HL-60/S4 treated with phorbol 12-myristate 13-acetate at 8.2 ng/mL for 4 days and 3 days (cell line): ENCODE data around the gene JSRP1.

Experiments used
- in situ Hi-C: fragments of 300-500 bp; cut with MboI; formaldehyde crosslinking; loops from 2 replicates; pipeline ENCODE4 v1.15.0; 2022; ENCODE audit warnings: low sequenced_read_pairs

The JSRP1 gene

DNA sequence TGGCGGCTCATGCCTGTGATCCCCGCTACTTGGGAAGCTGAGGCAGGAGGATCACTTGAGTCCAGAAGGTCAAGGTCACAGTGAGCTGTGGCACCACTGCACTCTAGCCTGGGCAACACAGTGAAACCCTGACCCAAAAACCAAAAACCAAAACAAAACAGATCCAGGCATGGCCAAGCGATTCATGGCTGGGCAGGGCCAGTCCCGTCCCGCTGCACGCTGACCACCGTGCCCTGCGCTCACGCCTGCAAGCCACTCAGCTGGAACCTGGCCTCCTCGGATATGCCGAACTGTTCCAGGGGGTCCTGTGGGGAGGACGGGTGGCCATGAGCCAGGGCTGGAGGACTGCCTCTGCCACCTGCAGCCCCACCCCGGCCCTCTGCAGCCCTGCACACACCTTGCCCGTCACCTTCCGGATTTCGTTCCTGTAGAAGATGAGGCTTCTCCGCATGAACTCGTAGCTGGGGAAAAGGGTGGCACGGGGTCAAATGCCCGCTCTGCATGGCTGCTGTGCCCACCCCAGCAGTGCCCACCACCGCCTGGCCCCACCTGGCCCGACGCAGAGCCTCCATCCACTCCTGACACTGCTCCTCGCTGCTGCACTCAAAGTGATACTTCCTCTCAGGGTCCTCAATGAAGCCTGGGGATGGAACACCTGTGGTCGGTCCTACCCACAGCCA, 22.5 kb downstream of the JSRP1 start:
- in situ Hi-C loops, result no loop called here

- in situ Hi-C loops, result no loop called here
These were observed 23.7 kb downstream of the JSRP1 start for GRCh38 chr19:2232286-2233151.

DNA sequence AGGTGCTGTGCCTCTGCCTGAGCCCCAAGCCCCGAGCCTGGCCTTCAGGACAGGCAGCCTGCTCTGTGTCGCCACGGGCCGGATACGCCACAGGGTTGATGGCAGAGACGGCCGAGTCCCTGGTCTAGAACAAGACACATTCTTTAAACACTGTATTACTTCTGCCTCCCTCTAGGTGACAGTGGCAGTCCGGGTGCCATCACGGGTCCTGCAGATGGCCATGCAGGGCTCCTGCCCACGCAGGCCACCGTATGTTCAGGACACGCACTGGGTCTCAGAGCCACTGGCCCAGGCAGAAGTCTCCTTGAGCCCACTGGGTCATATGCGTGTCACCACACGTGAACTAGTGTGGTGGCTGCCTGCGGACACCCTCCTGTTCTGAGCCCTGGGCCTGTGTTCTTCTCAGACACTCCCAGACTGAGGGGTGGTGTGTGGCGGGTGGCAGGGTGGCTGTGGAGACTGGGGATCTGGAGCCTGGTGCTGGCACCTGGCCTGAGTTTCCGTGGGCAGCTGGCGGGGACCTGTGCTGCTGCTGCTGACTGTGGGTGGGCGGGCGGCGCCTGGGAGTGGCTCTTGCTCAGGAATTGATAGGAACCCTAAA, 24.5 kb downstream of the JSRP1 start:
- in situ Hi-C loops, result no loop called here

DNA sequence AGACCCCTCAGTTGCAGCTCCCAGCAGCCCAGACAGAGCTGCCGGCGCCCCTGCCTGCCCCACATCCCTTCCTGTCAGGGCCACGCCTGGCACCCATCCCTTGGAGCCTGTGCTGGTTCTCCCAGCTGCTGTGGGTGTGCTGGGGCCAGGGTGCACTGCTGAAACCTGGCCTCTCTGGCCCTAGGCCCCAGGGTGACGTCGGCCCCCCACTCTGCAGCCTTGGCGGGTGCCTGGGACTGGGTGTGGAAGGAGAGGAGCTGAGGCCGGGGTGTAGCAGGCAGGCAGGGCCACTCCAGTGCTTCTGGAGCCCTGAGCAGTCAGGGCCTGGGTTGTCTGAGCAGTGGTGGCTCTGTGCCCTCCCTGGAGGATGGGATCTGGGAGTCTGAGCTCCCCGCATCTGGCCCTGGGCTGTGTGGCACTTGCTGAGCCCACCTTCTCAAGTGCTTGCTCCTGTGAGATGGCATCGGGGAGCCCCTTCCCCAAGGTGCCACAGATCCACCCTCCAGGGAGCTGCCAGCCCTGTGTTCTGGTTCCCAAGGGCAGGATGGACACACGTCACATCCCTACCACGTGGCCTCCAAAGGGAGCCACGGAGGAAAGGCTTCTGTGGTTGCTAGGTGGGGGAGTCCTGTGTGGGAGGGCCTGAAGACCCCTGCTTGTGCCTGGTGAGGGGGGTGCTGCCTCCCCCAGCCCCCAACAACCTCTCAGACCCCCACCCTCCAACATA, 25.2 kb downstream of the JSRP1 start:
- in situ Hi-C loops, result no loop called here

GRCh38 chr19:2230033-2230531, 26.1 kb downstream of the JSRP1 start:
- in situ Hi-C loops, result no loop called here

GRCh38 chr19:2229103-2230032, 26.8 kb downstream of the JSRP1 start:
- in situ Hi-C loops, result no loop called here

GRCh38 chr19:2228157-2229030, 27.8 kb downstream of the JSRP1 start:
- in situ Hi-C loops, result no loop called here

DNA sequence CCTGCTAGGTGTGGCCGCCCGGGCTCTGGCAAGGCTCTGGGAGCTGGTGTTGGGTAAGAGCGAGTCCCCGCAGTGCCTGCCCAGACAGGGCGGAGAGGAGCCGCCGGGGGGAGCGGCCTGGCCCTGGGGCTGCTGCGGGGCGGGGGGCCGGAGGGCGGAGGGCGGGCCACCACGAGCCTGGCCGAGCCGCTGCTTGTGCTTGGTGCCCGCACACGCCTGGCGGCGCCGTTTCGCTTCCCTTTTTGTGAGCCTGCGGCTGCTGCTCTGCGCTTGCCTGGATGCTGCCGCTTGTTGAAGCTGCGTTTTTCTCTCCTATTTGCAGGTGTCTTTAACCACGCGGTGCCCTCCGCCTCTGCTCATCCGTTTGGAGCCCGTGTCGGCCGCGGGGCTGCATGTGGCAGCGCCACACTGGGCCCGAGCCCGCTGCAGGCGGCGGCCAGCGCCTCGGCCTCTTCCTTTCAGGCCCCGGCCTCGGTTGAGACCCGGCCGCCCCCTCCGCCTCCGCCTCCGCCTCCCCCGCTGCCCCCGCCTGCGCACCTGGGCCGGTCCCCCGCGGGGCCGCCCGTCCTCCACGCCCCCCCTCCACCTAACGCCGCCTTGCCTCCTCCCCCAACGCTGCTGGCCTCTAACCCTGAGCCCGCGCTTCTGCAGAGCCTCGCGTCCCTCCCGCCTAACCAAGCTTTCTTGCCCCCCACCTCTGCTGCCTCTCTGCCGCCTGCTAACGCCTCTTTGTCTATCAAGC, 28.6 kb downstream of the JSRP1 start:
- in situ Hi-C loops, result no loop called here

GRCh38 chr19:2226840-2227360, 29.3 kb downstream of the JSRP1 start:
- in situ Hi-C loops, result no loop called here

- in situ Hi-C loops, result no loop called here
These were observed 30.0 kb downstream of the JSRP1 start for GRCh38 chr19:2226051-2226839.

DNA sequence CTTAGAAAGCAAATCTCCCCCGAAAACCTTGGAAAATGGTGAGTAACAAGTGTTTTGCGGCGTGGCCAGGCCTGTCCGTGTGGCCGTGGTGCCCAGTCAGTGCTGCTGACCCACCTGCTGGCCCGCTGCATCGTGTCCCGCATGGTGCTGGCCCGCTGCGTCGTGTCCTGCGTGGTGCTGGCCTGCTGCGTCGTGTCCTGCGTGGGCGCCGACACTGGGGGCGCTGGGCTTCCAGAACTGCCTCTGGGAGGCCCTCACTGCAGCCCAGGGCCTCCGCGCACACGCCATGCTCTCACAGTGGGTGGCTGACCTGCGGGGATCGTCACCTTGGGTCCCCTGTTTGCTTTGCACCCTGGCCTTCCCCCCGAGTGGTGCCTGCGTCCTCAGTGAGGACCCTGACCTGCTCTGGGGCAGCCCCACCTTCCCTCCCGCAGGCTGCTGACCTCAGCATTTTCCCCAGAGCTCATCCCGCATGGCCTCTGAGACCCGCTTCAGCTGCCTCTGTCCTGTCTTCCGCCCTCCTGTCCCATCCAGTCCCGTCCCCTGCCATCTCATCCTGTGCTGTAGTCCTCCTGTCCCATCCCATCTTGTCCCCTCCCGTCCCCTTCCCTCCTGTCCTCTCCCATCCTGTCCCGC, 30.7 kb downstream of the JSRP1 start:
- in situ Hi-C loops, result no loop called here

DNA sequence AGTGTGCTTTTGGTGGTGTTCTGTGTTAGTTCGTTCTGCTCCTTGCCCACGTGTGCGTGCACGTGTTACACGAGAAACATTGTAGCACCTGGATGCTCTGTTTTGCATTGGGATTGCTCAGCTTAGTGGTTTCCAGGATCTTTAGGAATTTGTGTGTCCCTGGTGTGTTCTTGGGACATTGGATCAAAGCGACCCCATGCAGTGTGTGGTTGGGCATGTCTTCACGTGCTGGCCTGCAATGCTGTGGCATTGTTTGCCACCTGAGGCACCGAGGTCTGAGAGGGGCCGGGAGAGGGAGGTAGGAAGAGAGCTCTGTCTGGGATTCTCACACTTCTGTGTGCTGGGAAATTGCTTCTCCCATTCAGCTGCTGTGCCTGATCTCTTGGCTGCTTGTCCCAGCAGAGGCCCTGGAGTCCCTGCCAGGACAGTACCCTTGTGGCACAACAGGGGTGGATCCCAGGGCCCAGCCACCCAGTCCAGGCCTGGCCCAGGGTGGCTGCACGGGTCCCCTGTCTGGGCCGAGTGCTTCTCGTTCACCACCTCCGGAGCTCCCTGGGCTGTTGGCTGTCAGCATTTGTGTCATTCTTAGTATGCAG, 31.4 kb downstream of the JSRP1 start:
- in situ Hi-C loops, result no loop called here

- in situ Hi-C loops, result no loop called here
These were observed 32.3 kb downstream of the JSRP1 start for GRCh38 chr19:2223959-2224358.

DNA sequence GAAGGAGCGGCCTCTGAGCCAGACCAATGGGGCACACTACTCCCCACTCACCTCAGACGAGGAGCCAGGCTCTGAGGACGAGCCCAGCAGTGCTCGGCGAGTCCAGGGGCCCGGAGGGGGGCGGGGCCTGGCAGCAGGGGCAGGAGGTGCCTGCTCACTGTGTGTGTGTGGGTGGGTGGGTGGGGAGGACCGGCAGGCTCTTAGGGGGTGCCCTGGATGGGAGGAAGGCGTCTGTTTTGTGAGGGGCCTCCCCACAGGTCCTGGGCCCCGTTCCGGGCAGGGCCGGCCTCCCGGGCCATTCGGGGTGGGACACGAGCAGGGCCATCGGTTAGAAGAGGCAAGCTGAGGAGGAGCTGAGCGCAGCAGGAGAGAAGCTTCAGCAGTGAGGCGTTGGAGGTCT, 32.8 kb downstream of the JSRP1 start:
- in situ Hi-C loops, result no loop called here

DNA sequence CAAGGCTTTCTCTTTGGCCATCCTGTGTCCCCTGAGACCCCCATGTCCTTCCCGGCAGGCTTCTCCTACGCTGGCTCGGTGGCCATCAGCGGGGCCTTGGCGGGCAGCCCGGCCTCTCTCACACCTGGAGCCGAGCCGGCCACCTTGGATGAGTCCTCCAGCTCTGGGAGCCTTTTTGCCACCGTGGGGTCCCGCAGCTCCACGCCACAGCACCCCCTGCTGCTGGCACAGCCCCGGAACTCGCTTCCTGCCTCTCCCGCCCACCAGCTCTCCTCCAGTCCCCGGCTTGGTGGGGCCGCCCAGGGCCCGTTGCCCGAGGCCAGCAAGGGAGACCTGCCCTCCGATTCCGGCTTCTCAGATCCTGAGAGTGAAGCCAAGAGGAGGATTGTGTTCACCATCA, 34.3 kb downstream of the JSRP1 start:
- in situ Hi-C loops, result no loop called here

GRCh38 chr19:2221250-2221831, 34.9 kb downstream of the JSRP1 start:
- in situ Hi-C loops, result no loop called here
